GM04504 (cell line): Measurements from ENCODE around the gene IPMK.
"Not testable (repeated sequence)": the region's sequence is repeated elsewhere in the genome, so short reads cannot be mapped to it uniquely, and the experiment has no call there.

ENCODE experiments used
- DNase-seq: peaks from one replicate; pipeline ENCODE4 v3.0.0-alpha.2; 2012; ENCODE audit warnings: low read depth

The IPMK gene

DNA sequence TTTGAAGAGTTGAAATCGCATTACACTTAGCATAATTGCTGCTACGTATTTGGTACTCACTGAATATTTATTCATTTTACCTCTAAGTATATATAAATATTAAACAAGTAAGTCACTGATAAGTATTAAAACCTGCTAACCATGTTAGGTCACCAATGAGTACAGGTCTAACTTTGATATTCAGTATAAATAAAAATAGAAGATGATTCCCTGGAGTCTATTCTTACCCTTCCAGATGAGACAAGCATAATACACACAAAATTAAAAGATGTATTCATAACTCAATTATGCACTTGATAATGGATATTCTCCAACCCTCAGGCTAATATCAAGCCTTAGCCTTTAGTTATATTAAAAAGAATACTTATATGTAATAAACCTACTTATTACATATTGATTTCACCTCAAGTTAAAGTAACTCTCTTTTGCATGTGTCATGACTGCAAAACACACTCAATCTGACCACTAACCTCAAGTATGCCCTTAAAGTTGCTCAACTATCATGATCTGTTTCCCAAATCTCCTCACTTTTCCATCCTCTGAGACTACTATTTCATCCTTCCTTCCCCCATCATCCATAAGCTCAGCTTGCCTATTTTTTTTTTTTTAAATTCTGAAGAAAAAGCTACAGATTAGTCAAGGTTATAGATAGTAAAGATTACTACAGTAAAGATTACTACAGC lies 46.8 kb downstream of the IPMK start:
- DNase-seq = peak; percentile 41

DNA sequence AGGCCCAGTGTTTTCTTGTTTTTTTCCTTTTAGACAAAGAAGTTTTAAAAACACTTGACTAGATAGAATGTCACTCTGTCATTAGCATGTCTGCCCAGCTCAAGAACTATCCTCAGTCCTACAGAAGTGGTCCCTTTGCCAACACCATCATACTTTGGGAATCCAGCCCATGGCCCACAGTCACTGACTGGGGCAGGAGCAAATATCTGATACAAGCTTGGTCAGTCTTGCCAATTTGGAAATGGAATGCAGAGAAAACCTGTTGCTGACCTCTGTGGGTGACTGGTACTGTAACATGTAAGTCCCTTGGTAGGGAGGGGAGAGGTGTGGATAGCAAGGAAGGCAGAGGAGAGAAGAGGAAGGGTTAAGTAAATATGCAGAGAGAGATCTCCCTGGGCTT lies 47.8 kb downstream of the IPMK start:
- DNase-seq = no peak

DNA sequence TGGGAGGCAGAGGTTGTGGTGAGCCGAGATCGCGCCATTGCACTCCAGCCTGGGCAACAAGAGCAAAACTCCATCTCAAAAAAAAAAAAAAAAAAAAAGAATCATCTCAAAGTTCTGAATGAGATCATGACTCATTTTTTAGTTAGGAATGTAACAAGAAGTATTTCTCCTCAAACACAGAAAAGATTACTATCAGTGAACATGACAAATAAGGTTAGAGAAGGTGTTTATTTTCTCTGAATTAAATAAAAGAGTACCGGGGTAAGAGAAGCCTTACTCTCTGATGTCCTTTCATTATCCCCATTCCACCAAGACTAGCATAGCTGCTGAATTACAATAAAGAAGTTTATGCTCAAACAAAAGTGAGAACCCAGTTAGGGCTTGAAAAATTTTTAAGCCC lies 50.1 kb downstream of the IPMK start:
- DNase-seq = no peak

DNA sequence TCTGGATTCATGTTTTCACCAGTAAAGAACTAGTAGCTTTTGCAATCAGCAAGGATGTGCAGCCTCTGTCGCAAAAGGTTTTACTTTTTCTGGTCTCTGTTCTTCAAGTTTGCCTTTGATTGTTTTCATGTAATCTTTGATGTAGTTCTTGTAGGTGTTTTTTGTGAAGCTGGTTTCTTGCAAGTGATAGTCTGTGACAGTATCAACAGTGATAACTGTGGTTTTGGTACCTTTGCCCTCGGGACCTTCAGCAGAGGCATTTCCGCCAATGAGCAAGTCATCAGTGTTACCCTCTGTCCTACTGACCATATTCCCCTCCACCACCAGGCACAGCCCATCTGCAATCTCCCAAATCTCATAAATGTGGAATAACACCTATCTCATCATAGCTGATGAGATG lies 55.1 kb downstream of the IPMK start:
- no peak for DNase-seq

DNA sequence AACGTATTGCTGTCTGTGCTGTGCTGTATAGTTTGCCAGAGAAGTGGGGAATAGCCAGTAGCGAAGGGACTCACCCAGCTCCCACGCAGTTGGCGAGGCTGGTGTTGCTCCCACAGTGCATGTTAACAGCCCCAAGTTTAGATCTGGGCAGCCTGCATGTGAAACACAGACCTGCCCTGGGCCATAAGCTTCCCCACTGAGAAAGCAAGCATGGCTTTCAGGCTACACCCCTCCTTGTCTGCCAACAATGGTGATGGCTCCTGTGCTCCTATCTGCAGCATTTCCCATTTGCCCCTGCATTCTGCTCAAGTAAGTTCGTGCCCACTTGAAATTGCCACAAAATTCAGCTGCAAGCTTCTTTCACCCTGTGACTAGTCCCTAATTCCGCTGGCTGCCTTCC lies 57.5 kb downstream of the IPMK start:
- DNase-seq = no peak

DNA sequence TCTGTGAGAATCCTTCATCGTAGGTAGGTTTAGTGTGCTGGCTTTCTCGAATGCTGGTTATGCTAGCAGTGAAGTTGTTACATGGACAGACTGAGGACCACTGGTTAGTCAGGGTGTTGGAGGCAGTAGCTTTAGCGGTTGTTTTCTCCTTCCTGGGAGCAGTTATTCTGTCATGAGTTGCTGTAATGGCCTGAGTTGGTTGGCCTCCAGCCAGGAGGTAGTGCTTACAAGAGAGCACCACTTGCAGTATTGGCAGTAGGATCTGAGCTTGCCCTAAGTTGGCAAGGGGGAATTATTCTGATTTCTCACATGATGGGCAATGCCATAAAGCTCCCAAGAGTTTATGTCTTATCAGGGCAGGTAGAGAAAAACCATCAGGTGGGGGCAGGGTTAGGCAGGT lies 58.0 kb downstream of the IPMK start:
- DNase-seq = no peak

DNA sequence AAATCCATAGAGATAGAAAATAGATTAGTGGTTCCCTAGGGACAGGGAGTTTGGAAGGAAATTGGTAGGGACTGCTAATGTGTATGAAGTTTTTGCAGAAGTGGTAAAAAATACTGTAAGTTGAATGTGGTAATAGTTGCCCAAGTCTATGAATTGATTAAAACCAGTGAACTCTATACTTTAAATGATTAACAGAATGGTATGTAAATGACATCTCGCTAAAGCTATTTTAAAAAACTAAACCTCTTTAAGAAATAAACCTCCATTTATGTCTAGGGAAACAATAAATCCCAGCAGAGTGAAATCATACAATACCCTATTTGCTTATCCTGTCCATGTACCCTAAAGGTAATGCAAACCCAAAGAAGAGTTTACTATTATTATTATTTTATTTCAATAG lies 61.4 kb downstream of the IPMK start:
- no peak for DNase-seq

DNA sequence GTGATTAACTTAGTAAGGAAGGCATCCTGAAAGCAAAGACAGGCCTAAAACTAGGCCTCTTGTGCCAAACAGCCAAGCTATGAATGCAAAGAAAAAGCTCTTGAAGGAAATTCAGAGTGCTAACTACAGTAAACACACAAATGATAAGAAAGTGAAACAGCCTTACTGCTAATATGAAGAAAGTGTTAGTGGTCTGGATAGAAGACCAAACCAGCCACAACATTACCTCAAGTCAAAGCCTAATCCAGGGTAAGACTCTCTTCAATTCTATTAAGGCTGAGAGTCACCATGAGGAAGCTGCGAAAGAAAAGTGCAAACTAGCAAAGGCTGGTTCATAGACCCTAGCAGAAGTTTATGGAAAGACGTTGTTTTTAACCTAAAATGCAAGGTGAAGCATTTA lies 66.0 kb downstream of the IPMK start:
- no peak for DNase-seq

DNA sequence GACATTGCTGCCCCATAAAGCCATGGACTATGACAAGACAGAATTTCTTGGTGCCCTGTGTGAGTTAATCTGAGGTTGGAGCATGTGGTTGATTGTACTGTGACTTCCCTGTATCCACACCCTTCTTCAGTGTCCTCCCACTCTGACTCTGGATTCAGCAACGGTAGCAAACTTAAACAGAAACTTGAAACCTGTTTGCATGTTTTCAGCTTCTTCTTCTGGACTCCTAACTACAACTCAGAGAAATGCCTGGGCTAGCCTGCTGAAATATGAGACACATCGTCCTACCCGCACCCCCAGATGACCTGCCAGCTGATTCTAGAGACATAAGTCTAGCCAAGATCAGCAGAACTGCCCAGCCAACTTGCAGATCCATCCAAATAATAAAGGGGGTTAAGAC lies 78.4 kb downstream of the IPMK start:
- DNase-seq = peak; percentile 22

DNA sequence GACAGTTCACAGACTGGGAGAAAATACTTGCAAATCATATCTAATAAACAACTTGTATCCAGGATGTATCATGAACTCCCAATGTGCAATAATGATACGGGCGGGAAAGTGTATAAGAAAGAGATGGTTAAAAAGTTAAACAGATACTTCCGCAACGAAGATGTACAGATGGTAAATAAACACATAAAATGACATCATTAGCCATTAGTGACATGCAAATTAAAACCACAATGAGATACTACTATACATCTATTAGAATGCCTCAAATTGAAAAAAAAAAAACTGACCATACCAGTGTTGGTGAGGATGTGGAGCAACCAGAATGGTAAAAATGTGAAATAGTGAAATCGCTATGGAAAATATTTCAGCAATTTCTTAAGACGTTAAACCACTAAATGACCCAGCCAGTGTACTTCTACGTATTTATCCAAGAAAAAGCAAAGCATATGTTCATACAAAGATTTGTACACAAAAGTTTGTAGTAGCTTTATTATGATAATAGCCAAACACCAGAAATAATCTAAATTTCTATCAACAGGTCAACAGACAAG lies 83.5 kb downstream of the IPMK start:
- no peak for DNase-seq

DNA sequence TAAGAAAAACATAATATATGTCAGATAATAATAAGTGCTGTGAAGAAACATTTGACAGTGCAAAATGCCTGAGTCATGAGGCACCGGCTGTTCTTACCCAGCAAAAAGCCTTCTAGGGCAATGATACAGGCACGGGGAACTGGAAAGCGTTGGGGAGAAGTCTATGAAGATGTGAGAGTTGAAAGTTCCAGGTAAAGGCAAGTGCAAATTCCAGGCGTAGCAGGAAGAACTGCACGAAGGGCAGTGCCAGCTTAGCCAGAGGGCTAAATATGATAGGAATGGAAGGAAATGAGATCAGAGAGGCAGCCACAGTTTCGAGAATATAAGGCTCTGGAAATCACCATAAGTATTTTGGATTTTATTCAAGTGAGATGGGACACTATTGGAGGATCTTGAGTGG lies 87.0 kb downstream of the IPMK start:
- no peak for DNase-seq

DNA sequence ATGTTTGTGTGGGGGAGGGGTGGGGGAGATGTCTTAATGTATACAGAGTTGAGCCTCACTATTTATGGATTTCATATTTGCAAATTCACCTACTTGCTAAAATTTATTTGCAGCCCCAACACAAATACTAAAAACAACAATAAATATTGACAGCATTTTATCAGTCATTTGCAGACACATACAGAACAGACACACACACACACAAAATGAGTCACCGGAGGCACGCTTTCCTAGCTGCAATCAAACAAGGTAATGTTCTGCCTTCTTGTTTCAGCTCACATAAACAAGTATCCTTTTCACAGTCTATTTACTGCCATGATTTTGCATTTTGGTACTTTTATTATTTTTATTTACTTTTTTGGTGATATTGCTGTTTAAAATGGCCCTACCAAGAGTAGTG lies 88.5 kb downstream of the IPMK start:
- no peak for DNase-seq

DNA sequence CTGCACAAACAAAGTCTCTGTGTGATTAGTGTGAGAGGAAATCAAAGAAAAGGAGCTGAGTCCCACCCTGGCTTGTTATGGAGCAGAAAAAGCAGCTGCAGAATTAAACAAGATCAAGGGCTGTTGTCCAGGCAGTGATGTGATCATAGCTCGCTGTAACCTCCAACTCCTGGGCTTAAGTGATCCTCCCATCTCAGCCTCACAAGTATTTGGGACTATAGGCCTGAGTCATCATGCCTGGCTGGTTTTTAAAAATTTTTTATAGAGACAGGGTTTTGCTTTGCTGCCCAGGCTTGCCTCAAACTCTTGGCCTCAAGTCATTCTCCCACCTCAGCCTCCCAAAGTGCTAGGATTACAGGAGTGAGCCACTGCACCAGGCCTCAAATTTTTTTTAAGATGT lies 88.9 kb downstream of the IPMK start:
- no peak for DNase-seq

DNA sequence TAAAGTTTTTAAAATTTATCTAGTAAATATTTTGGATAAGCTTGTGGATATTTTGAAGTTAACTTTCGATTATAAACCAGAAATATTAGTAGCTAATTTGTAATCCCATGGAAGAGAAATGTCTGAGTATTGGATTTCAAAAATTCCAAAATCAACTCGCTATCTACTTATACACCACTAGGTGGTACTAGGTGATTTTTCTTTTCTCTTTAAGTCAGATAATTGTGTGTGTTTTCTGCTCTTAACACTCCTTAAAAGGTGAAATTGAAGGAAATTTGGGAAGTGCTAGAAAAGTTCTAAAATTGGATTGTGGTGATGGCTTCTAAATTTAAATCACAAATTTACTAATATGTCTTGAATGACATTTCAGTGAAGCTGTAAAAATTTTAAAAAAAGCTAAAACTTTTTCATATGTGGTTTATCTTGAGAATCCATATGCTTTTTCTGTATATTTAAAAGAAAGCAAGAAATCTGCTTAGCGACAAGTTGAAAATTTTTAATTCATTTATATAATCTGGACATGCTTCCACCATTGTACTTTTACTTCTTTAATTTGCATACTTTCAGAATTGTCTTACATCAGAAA lies 90.2 kb downstream of the IPMK start:
- no peak for DNase-seq

DNA sequence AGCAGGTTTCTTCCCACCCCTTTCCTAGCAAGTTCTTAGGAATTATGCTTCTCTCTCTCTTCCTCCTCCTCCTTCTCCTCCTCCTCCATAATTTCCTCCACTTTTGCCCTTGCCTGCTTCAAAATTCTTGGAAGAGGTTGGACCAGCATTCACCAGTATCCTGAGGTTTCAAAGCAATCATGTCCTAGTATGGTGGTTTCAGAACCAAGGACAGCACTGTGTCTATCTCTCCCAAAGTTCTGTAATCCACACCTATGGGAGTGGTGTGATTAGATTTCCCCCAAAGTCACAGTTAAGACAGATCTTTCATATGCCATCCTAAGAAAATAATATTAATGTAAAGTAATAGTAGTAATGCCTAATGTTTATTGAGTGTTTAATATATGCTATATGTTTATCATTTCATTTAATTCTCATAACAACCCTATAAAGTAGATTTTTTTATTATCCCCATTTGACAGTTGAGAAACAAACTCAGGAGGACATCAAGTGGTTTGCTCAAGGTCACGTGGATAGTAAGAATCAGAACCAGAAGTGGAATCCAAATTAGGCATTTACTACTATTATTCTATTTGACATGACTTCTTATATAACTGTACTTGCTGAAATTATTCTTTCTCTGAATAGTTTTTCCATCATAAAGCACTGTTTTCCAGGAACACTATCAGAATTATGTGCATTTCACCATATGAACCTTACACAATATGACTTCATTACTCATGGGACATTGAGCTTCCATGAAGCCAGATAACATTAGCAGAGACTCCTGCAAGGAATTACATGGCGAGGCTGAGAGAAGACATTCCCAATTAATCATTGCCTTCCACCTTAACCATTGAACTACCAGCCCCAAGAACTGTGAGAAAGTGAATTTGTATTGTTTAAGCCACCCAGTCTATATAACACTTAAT lies 91.4 kb downstream of the IPMK start:
- DNase-seq = no peak

DNA sequence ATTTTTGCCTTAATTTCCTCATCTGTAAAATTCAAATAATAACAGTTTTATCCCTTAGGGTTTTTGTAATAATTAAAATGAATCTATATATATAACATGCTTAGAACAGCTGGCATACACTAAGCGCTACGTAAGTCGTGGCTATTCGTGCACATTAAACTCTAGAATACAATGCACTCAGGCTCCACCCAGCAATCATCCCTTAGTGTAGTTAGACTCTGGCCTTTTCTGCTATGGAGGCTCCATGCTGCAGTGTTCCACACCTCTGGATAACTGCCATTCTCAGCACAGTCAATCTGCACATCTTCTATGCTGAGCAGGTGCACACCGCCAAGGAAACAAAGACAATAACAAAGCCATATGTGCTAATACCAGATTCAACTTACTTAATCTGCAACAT lies 92.9 kb downstream of the IPMK start:
- no peak for DNase-seq

DNA sequence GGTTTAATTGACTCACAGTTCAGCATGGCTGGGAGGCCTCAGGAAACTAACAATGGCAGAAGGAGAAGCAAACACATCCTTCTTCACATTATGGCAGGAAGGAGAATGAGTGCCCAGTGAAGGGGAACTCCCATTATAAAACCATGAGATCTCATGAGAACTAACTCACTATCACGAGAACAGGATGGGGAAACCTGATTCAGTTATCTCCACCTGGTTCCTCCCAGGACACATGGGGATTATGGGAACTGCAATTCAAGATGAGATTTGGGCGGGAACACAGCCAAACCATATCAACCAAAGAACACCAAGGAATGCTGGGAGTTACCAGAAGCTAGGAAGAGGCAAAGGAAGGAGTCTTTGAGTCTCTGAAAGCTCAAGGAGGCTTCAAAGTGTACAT lies 94.3 kb downstream of the IPMK start:
- no peak for DNase-seq

DNA sequence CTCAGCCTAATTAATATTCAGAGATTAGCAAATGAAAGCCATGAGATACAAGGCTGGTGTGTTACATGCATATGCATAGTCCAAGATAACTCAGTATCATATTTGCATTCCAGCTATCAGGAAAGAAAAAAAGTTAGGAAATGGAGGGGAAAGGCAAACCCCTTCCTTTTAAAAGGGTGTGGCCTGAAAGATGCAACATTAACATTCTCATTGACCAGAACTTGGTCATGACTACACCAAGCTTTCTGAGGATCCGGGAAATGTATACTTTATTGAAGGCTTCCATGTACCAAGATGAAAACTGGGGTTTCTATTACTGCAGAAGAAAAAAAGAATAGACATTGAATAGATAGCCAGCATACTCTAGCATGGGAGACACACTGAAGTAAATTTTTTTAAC lies 96.5 kb downstream of the IPMK start:
- DNase-seq = no peak

DNA sequence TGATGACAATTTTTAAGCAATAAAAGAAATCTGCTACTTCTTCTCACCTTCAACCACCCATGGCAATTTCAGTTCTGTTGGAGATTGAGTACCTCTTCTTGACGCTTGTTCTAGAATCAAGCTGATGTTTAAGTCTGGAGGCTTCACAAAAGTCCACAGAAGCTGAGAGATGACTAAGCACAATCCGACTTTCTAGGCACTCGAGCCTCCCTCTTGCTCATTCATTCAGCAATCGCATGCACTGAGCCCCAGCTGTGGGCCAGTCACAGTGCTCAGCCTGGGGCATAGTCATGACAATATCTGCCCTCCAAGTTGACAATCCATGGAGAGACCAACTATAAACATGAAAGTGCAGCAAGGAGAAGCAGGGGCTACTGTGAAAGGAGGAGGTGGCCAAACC lies 103.2 kb downstream of the IPMK start:
- DNase-seq = no peak

DNA sequence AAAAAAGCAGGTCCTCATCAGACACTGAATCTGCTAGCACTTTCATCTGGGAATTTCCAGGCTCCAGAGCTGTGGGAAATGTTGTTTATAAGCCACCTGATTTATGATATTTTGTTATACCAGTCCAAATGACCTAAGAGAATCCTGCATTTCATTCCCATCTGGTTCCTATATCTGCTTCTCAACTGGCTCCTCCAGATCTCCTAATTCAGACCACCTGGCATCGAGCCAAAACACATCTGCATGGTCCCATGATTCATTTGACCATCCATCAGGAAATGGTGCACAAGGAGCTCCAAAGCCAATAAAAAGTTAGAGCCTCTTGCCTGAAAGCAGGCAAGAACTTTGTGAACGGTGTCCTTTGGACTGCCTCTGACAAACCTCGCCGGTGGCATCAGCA lies 108.9 kb downstream of the IPMK start:
- peak; percentile 89 for DNase-seq

DNA sequence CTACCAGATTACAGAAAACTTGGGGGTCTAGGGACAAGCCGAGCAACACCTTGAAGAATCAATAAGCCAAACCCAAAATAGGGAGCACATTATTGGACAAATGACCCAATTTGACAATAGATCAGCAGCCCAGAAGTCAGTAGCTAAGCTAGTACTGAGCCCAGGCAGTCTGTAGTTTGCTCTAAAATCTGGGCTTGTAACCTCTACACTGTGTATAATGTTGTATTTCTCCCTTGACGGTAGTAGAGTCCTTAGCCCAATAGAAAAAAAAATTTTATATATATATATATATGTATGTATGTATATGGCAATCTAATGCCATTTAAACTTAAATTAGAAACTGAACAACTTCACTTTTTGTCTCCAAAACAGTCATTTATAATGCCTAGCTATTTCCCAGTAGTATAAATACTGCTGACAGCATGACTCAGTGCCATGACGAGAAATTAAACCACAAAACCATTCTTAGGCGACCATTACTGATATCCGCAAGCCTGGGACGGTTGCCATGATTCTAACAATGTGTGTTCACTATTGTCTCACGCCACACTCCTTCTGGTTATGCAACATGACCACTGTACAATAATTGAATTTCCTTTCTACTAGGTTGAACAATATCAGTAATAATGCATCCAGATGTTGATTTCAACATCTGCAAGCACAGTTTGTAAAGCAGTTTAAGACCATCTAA lies 110.5 kb downstream of the IPMK start:
- DNase-seq = peak; percentile 99

DNA sequence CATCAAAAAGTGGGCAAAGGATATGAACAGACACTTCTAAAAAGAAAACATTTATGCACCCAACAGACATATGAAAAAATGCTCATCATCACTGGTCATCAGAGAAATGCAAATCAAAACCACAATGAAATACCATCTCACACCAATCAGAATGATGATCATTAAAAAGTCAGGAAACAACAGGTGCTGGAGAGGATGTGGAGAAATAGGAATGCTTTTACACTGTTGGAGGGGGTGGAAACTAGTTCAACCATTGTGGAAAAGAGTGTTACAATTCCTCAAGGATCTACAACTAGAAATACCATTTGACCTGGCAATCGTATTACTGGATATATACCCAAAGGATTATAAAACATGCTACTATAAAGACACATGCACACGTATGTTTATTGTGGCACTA lies 111.8 kb downstream of the IPMK start:
- not testable (repeated sequence) for DNase-seq
